Calu3 (cell line): ENCODE results near the gene CFAP299. TPM values are rescaled to one million over a fixed set of nuclear protein-coding genes. Genes with fewer than 3 reads are reported as not detected.

Experiments used
- BruUV-seq: library from RNA; stranded (reverse); fragments of 400-500 nt; replicated peaks from 2 replicates; lab custom pipeline; 2021; lab: Mats Ljungman, UMichigan
- CTCF ChIA-PET: fragments of 300-600 bp; sonication (Branson Sonifier 250); formaldehyde crosslinking; loops from one replicate; lab custom pipeline; 2022; ENCODE audit warnings: antibody characterized with exemption; lab: Charles Lee
- DNase-seq: peaks from one replicate; pipeline ENCODE4 v3.0.0; 2022
- H3K27ac Mint-ChIP-seq: one replicate; pipeline ENCODE4 v1.8.0; 2022; ENCODE audit warnings: mixed read lengths; ENCODE audit not compliant: unreplicated experiment
- H3K27me3 Mint-ChIP-seq: one replicate; pipeline ENCODE4 v1.8.0; 2022; ENCODE audit warnings: mixed read lengths; ENCODE audit not compliant: unreplicated experiment
- H3K36me3 Mint-ChIP-seq: one replicate; pipeline ENCODE4 v1.8.0; 2022; ENCODE audit warnings: mild to moderate bottlenecking, moderate library complexity, mixed read lengths; ENCODE audit not compliant: insufficient read depth, unreplicated experiment
- H3K4me1 Mint-ChIP-seq: one replicate; pipeline ENCODE4 v1.8.0; 2022; ENCODE audit warnings: mild to moderate bottlenecking, low read depth, mixed read lengths; ENCODE audit not compliant: unreplicated experiment
- H3K4me3 Mint-ChIP-seq: one replicate; pipeline ENCODE4 v1.8.0; 2022; ENCODE audit warnings: mild to moderate bottlenecking, low read depth, moderate library complexity, mixed read lengths; ENCODE audit not compliant: unreplicated experiment
- H3K9me3 Mint-ChIP-seq: one replicate; pipeline ENCODE4 v1.8.0; 2022; ENCODE audit warnings: low read depth, mixed read lengths; ENCODE audit not compliant: unreplicated experiment
- intact Hi-C: fragments of 100-400 bp; cut with micrococcal nuclease; formaldehyde crosslinking; loops from one replicate; pipeline ENCODE4 v1.10.0; 2022; ENCODE audit not compliant: unreplicated experiment
- total RNA-seq: library from RNA; stranded (reverse); gene quantifications from 2 replicates; pipeline ENCODE4 v1.2.3, GENCODE V29; 2022
- TF ChIP-seq, protein P1 (sequence below): fragments of 200-600 bp; IDR thresholded peaks from one replicate; pipeline ENCODE4 v1.8.0; 2022; ENCODE audit warnings: antibody characterized with exemption; ENCODE audit not compliant: unreplicated experiment

The CFAP299 gene
- total RNA-seq, 1 experiment from 2014 or later = not detected

DNA sequence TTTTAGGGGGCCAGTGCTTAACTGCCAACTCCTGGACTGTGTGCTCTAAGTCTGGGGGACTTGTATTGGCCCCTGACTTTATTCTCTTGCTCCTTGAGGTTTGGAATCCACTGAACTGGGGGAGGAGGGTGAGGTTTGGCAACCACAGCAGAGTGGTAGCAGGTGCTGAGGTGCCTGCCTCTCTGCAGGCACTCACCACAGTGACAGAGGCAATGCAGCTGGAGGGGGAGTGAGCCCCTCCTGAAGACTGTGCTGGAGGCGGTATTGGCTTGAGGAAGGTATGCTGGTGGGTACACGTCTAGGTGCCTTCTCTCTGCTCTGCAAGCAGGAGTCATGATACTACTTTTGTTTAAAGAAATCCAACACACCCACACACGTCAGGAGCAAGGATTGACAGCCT, 24.6 kb downstream of the CFAP299 start:
- TF ChIP-seq, protein P1, sequence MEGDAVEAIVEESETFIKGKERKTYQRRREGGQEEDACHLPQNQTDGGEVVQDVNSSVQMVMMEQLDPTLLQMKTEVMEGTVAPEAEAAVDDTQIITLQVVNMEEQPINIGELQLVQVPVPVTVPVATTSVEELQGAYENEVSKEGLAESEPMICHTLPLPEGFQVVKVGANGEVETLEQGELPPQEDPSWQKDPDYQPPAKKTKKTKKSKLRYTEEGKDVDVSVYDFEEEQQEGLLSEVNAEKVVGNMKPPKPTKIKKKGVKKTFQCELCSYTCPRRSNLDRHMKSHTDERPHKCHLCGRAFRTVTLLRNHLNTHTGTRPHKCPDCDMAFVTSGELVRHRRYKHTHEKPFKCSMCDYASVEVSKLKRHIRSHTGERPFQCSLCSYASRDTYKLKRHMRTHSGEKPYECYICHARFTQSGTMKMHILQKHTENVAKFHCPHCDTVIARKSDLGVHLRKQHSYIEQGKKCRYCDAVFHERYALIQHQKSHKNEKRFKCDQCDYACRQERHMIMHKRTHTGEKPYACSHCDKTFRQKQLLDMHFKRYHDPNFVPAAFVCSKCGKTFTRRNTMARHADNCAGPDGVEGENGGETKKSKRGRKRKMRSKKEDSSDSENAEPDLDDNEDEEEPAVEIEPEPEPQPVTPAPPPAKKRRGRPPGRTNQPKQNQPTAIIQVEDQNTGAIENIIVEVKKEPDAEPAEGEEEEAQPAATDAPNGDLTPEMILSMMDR = no peak
- Mint-ChIP-seq H3K27me3 (peaks cover 44% of the 10 kb centered on the region), H3K4me1 (no peaks in the 10 kb centered on the region), H3K9me3 (no peaks in the 10 kb centered on the region), H3K27ac (no peak overlapping the region), H3K36me3 (no peaks in the 10 kb centered on the region), H3K4me3 (no peak overlapping the region)
- BruUV-seq = no TSS peak
- DNase-seq = no peak
- CTCF ChIA-PET = no interaction called here
- intact Hi-C loops = no loop called here

DNA sequence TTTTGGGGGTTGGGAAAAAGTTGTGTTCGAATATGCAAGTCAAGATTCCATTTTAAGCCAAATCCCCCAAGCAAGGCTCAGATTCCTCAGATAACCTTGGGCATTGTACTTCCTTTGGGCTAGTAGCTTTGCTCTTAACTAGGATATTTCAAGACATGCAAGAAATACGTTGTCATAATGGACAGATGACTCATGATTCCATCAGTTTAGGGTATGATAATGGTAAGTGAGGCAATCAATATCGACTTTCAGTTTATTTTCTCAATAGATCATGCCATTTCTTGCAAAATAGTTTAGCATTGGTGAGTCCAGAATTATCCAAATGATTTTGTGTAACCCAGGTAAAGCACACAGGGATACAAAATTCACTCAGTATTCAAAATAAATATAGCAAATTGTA, 25.4 kb downstream of the CFAP299 start:
- Mint-ChIP-seq H3K36me3 (no peaks in the 10 kb centered on the region), H3K9me3 (no peaks in the 10 kb centered on the region), H3K27ac (no peak overlapping the region), H3K27me3 (peaks cover 43% of the 10 kb centered on the region), H3K4me3 (no peak overlapping the region), H3K4me1 (peaks cover 2% of the 10 kb centered on the region)
- intact Hi-C loops = loop anchor here (1.0 kb wide), 1 partner anchor 691 kb away; no protein-coding TSS in a partner anchor
- DNase-seq = no peak
- CTCF ChIA-PET = interaction anchor here (2.8 kb wide), 1 partner anchor 679 kb away, joined by 26 read pairs; no protein-coding TSS in a partner anchor
- no TSS peak for BruUV-seq
- TF ChIP-seq, protein P1 = no peak

DNA sequence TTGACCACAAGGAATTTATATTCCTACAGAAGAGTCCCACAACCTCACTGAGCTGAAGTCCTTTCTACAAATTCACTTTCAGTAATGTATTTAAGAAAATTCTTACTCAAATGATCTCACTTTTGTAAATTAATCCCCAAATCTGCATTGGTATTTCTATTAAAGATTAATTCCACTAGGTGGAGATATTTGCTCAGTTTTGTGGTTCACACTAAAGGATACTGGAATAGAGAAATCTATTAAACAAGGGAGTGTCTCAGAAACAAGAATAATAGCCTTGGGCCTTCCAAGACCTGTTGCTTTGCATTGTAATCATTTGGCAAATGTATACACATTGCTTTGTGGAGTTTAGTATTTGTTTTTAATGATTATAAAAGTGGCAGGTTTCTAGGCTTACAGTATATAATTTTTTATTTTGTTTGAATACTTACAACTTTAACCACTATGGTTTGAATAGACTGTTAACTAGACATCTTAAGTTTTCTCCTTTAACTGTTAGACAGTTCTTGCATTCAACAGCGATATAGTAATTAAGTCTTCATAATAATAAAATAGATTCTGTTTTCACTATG, 25.9 kb downstream of the CFAP299 start:
- DNase-seq = no peak
- Mint-ChIP-seq H3K27me3 (peaks cover 38% of the 10 kb centered on the region), H3K4me1 (peaks cover 7% of the 10 kb centered on the region), H3K9me3 (no peaks in the 10 kb centered on the region), H3K27ac (no peak overlapping the region), H3K4me3 (no peak overlapping the region), H3K36me3 (no peaks in the 10 kb centered on the region)
- intact Hi-C loops = loop anchor here (1.0 kb wide), 1 partner anchor 691 kb away; no protein-coding TSS in a partner anchor
- TF ChIP-seq, protein P1 = peak; percentile 42
- no TSS peak for BruUV-seq
- CTCF ChIA-PET = interaction anchor here (2.0 to 2.8 kb wide), 2 partner anchors 678 to 691 kb away, joined by 11 to 26 read pairs; no protein-coding TSS in a partner anchor

DNA sequence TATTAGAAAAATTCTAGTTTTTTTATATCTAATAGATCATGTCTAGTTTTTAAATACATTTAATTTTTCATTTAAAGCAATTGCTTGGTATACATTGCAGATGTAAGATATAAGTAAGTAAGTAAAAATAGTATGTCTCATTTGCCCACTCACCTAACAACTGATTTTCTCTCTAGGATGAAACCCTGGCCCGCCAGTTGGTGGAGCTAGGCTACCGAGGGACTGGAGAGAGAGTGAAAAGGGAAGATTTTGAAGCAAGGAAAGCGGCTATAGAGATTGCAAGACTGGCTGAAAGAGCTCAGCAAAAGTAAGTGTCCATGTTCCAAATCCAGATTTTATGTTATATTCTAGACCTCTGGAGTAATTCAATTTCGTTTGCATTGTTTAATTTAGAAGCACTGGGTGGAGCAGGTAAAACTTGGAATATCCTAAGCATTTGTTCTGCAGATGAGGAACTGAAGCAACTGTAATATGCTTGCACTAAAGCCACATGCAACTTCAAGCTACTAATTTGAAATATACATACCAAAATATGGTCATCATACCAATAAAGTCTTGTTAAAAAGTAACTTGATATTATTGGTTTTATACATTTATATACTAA, 27.1 kb downstream of the CFAP299 start:
- peaks cover 25% of the 10 kb centered on the region for H3K27me3 Mint-ChIP-seq
- no peaks in the 10 kb centered on the region for H3K9me3 Mint-ChIP-seq
- no peak overlapping the region for H3K4me3 Mint-ChIP-seq
- no peak overlapping the region for H3K27ac Mint-ChIP-seq
- H3K36me3 Mint-ChIP-seq = no peaks in the 10 kb centered on the region
- peak; percentile 59 for DNase-seq
- H3K4me1 Mint-ChIP-seq = peaks cover 8% of the 10 kb centered on the region
- no TSS peak for BruUV-seq
- TF ChIP-seq, protein P1 = peak; percentile 51
- intact Hi-C loops = loop anchor here (1.0 kb wide), 1 partner anchor 678 kb away; no protein-coding TSS in a partner anchor
- CTCF ChIA-PET = interaction anchor here (0.6 to 2.8 kb wide), 4 partner anchors 659 to 690 kb away, joined by 3 to 26 read pairs (median 8); no protein-coding TSS in a partner anchor
